NT2/D1 (cell line): ENCODE measurements around the gene VEPH1.

Experiments used
- DNase-seq: peaks from one replicate; pipeline ENCODE4 v3.0.0-alpha.2; 2011; ENCODE audit warnings: low read depth, low spot score
- H3K27me3 ChIP-seq: 2 replicates; pipeline ENCODE4 v1.6.0; 2011; ENCODE audit warnings: mild to moderate bottlenecking; ENCODE audit not compliant: insufficient read length, insufficient read depth
- H3K36me3 ChIP-seq: 2 replicates; pipeline ENCODE4 v1.6.1; 2011; ENCODE audit warnings: mild to moderate bottlenecking, low read length, mixed read lengths; ENCODE audit not compliant: insufficient read depth, insufficient read length
- H3K4me1 ChIP-seq: 2 replicates; pipeline ENCODE4 v1.5.1; 2011; ENCODE audit not compliant: insufficient read depth, insufficient read length
- H3K4me3 ChIP-seq: 2 replicates; pipeline ENCODE4 v1.5.1; 2011; ENCODE audit warnings: low read depth; ENCODE audit not compliant: insufficient read length
- H3K9ac ChIP-seq: 2 replicates; pipeline ENCODE4 v1.6.0; 2011; ENCODE audit warnings: low read depth; ENCODE audit not compliant: insufficient read length
- H3K9me3 ChIP-seq: 2 replicates; pipeline ENCODE4 v1.5.1; 2011; ENCODE audit warnings: mild to moderate bottlenecking, low read length; ENCODE audit not compliant: insufficient read depth
- SUZ12 ChIP-seq: IDR thresholded peaks from 2 replicates; pipeline ENCODE4 v1.6.1; 2011; ENCODE audit not compliant: insufficient read length, insufficient read depth; ENCODE audit errors: extremely low read depth
- YY1 ChIP-seq: IDR thresholded peaks from 2 replicates; pipeline ENCODE4 v1.6.1; 2011; ENCODE audit not compliant: insufficient read length, insufficient read depth
- ZNF274 ChIP-seq: IDR thresholded peaks from 2 replicates; pipeline ENCODE4 v1.6.1; 2011; ENCODE audit warnings: mild to moderate bottlenecking, low read depth, low read length

VEPH1 gene

DNA sequence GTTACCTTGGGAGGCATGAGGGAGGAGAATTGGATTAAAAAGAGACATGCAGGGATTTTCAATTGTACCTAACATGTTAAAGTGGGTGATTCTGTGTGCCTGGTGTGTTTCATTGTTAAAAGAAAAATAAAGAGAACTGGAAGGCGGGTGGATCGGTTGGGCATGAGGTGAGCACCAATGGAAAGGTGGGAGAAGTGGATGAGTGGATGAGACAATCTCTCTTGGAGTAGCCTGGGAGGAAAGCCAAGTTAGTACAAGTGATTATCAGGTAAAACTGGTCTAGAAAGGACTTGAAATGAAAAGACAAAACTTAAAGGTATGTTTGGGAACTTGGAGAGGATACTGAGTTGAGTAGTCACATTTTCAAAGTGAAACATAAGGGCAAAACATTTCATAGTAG lies 12.1 kb downstream of the VEPH1 start:
- no peak for TF ChIP-seq YY1
- TF ChIP-seq ZNF274 = no peak
- TF ChIP-seq SUZ12 = no peak
- DNase-seq = no peak
- H3K9ac ChIP-seq = no peak overlapping the region
- H3K4me1 ChIP-seq = no peaks in the 10 kb centered on the region
- H3K9me3 ChIP-seq = no peaks in the 10 kb centered on the region
- H3K36me3 ChIP-seq = no peaks in the 10 kb centered on the region
- H3K27me3 ChIP-seq = no peaks in the 10 kb centered on the region
- H3K4me3 ChIP-seq = no peak overlapping the region

DNA sequence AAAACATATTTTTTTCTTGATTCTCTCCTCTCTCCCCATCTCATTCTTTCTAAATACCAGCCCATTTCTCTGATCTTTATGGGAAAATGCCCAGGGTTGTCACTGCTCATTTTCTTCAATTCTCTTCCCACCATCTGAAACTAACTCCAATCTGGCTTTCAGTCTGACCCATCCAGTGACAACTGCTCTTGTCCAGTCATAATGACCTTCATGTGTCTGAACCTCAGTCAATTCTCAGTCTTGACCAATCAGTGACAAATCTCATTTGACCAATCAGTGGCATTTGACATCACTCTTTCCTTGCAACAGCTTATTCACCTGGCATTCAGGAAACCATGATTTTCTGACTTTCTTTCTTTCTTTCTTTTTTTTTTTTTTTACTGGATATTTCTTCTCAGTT lies 15.1 kb downstream of the VEPH1 start:
- Histone ChIP-seq H3K9me3 (no peaks in the 10 kb centered on the region), H3K4me1 (no peaks in the 10 kb centered on the region), H3K27me3 (no peaks in the 10 kb centered on the region), H3K36me3 (no peaks in the 10 kb centered on the region), H3K9ac (no peak overlapping the region), H3K4me3 (no peak overlapping the region)
- no peak for DNase-seq
- no peak for TF ChIP-seq SUZ12
- no peak for TF ChIP-seq ZNF274
- no peak for TF ChIP-seq YY1

GRCh38 chr3:157487339-157487738 lies 15.9 kb downstream of the VEPH1 start:
- no peaks in the 10 kb centered on the region for H3K27me3 ChIP-seq
- no peak for DNase-seq

DNA sequence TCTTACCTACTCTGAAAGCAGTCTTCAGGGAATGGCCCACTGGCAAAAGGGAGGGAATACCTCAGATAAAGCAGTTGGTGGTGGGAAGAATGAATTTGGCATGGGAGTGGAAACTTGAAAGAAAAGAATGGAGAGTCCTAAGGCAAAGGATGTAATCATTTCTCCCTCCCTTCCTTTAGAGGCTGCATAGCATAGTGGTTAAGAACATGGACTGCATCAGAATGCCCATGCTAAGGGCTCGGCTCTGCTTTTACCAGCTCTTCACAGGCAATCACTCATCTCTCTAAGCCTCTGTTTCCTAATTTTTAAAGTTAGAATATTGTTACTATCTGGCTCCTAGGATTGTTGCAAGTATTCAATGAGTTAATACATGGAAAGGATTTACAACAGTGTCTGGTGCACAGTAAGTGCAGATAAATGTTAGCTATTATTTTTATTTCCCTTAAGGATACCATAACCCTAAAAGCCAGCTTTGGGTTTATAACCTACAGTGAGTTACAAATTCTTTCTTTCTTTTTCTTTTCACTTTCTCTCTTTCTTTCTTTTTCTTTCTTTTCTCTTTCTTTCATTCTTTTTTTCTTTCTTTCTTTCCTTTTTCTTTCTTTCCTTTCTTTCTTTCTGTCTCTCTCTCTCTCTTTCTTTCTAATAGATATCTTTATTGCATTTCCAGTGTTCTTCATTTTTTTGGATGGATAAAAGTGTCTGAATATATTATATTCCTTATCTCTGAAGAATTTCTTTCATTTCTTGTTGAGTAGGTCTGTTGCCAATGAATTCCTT lies 23.6 kb downstream of the VEPH1 start:
- H3K27me3 ChIP-seq = no peaks in the 10 kb centered on the region
- no peak for DNase-seq
- TF ChIP-seq SUZ12 (no peak), YY1 (no peak), ZNF274 (no peak)
- no peak overlapping the region for H3K9ac ChIP-seq
- no peak overlapping the region for H3K4me3 ChIP-seq
- no peaks in the 10 kb centered on the region for H3K9me3 ChIP-seq
- H3K36me3 ChIP-seq = no peaks in the 10 kb centered on the region
- no peaks in the 10 kb centered on the region for H3K4me1 ChIP-seq

More at GRCh38 chr3:157487339-157487738, 15.9 kb downstream of the VEPH1 start:
- TF ChIP-seq ZNF274 (no peak), YY1 (no peak)
- no peaks in the 10 kb centered on the region for H3K4me1 ChIP-seq
- H3K4me3 ChIP-seq = no peak overlapping the region
- H3K9ac ChIP-seq = no peak overlapping the region
- no peaks in the 10 kb centered on the region for H3K9me3 ChIP-seq
- H3K36me3 ChIP-seq = no peaks in the 10 kb centered on the region

- H3K27me3 ChIP-seq = no peaks in the 10 kb centered on the region
- H3K4me3 ChIP-seq = no peak overlapping the region
- H3K4me1 ChIP-seq = no peaks in the 10 kb centered on the region
- TF ChIP-seq SUZ12 = no peak
- no peak for TF ChIP-seq ZNF274
- TF ChIP-seq YY1 = no peak
- DNase-seq = no peak
- H3K36me3 ChIP-seq = no peaks in the 10 kb centered on the region
- H3K9ac ChIP-seq = no peak overlapping the region
- H3K9me3 ChIP-seq = no peaks in the 10 kb centered on the region
Observed at GRCh38 chr3:157477441-157477840, 25.8 kb downstream of the VEPH1 start.

GRCh38 chr3:157475921-157476414 lies 27.2 kb downstream of the VEPH1 start:
- Histone ChIP-seq H3K4me1 (no peaks in the 10 kb centered on the region), H3K4me3 (no peak overlapping the region), H3K27me3 (no peaks in the 10 kb centered on the region), H3K36me3 (no peaks in the 10 kb centered on the region), H3K9ac (no peak overlapping the region), H3K9me3 (no peaks in the 10 kb centered on the region)
- no peak for TF ChIP-seq SUZ12
- no peak for TF ChIP-seq ZNF274
- no peak for TF ChIP-seq YY1
- no peak for DNase-seq

DNA sequence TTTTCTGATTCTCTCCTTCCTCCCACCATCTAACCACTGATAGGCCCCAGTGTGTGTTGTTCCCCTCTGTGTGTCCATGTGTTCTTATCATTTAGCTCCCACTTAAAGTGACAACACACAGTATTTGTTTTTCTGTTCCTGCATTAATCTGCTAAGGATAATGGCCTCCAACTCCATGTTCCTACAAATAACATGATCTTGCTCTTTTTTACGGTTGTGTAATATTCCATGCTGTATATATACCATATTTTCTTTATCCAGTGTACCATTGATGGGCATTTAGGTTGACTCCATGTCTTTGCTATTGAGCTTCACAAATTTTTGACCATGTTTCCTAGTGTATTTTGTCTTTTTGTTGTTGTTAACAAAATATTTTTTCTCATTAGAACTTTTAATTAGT lies 30.6 kb downstream of the VEPH1 start:
- TF ChIP-seq SUZ12 (no peak), YY1 (no peak), ZNF274 (no peak)
- no peaks in the 10 kb centered on the region for H3K36me3 ChIP-seq
- no peak overlapping the region for H3K4me3 ChIP-seq
- H3K9ac ChIP-seq = no peak overlapping the region
- no peak for DNase-seq
- H3K27me3 ChIP-seq = no peaks in the 10 kb centered on the region
- H3K9me3 ChIP-seq = no peaks in the 10 kb centered on the region
- H3K4me1 ChIP-seq = no peaks in the 10 kb centered on the region
